ENCODE results near the gene OXNAD1. TPM values are rescaled to one million over a fixed set of nuclear protein-coding genes. Genes with fewer than 3 reads are reported as not detected.

The OXNAD1 gene
- total RNA-seq, 1 experiment from 2014 or later = 16.3 TPM

GRCh38 chr3:16300307-16300706 is 35.3 kb downstream of the OXNAD1 start:
- TF ChIP-seq CTCF (IDR thresholded peaks at IDR 0.05; ENCODE audit: unreplicated experiment) = no peak
- DNase-seq = no peak
- H3K9me3 Mint-ChIP-seq (ENCODE audit: low read depth, unreplicated experiment) = no peaks in the 10 kb centered on the region
- no peak overlapping the region for H3K4me3 Mint-ChIP-seq (ENCODE audit: low read depth, unreplicated experiment)
- CTCF ChIA-PET = no interaction called here
- H3K4me1 Mint-ChIP-seq (ENCODE audit: low read depth, unreplicated experiment) = no peaks in the 10 kb centered on the region
- H3K36me3 Mint-ChIP-seq (ENCODE audit: insufficient read depth, unreplicated experiment) = peaks cover 4% of the 10 kb centered on the region
- H3K27me3 Mint-ChIP-seq (ENCODE audit: unreplicated experiment) = no peaks in the 10 kb centered on the region
- H3K27ac Mint-ChIP-seq (ENCODE audit: unreplicated experiment) = no peak overlapping the region
- intact Hi-C loops (cut with micrococcal nuclease; ENCODE audit: unreplicated experiment) = no loop called here
- BruUV-seq (replicated peaks) = no TSS peak

- H3K36me3 Mint-ChIP-seq (ENCODE audit: insufficient read depth, unreplicated experiment) = no peaks in the 10 kb centered on the region
- no peaks in the 10 kb centered on the region for H3K27me3 Mint-ChIP-seq (ENCODE audit: unreplicated experiment)
- intact Hi-C loops (cut with micrococcal nuclease; ENCODE audit: unreplicated experiment) = no loop called here
- no peaks in the 10 kb centered on the region for H3K9me3 Mint-ChIP-seq (ENCODE audit: low read depth, unreplicated experiment)
- H3K4me3 Mint-ChIP-seq (ENCODE audit: low read depth, unreplicated experiment) = no peak overlapping the region
- no TSS peak for BruUV-seq (replicated peaks)
- no peak for DNase-seq
- CTCF ChIA-PET = no interaction called here
- TF ChIP-seq CTCF (IDR thresholded peaks at IDR 0.05; ENCODE audit: unreplicated experiment) = no peak
- H3K27ac Mint-ChIP-seq (ENCODE audit: unreplicated experiment) = no peak overlapping the region
- H3K4me1 Mint-ChIP-seq (ENCODE audit: low read depth, unreplicated experiment) = no peaks in the 10 kb centered on the region
These were observed 35.9 kb downstream of the OXNAD1 start for GRCh38 chr3:16300881-16301359.

- no peak for TF ChIP-seq CTCF (IDR thresholded peaks at IDR 0.05; ENCODE audit: unreplicated experiment)
- no peaks in the 10 kb centered on the region for H3K27me3 Mint-ChIP-seq (ENCODE audit: unreplicated experiment)
- H3K36me3 Mint-ChIP-seq (ENCODE audit: insufficient read depth, unreplicated experiment) = no peaks in the 10 kb centered on the region
- intact Hi-C loops (cut with micrococcal nuclease; ENCODE audit: unreplicated experiment) = no loop called here
- H3K9me3 Mint-ChIP-seq (ENCODE audit: low read depth, unreplicated experiment) = no peaks in the 10 kb centered on the region
- H3K4me3 Mint-ChIP-seq (ENCODE audit: low read depth, unreplicated experiment) = no peak overlapping the region
- no peak for DNase-seq
- BruUV-seq (replicated peaks) = no TSS peak
- H3K27ac Mint-ChIP-seq (ENCODE audit: unreplicated experiment) = no peak overlapping the region
- no peaks in the 10 kb centered on the region for H3K4me1 Mint-ChIP-seq (ENCODE audit: low read depth, unreplicated experiment)
- CTCF ChIA-PET = no interaction called here
These were observed 36.5 kb downstream of the OXNAD1 start for GRCh38 chr3:16301507-16301906.

GRCh38 chr3:16302082-16302631 is 37.1 kb downstream of the OXNAD1 start:
- no peaks in the 10 kb centered on the region for H3K36me3 Mint-ChIP-seq (ENCODE audit: insufficient read depth, unreplicated experiment)
- TF ChIP-seq CTCF (IDR thresholded peaks at IDR 0.05; ENCODE audit: unreplicated experiment) = no peak
- BruUV-seq (replicated peaks) = no TSS peak
- DNase-seq = no peak
- no peaks in the 10 kb centered on the region for H3K9me3 Mint-ChIP-seq (ENCODE audit: low read depth, unreplicated experiment)
- no peak overlapping the region for H3K27ac Mint-ChIP-seq (ENCODE audit: unreplicated experiment)
- intact Hi-C loops (cut with micrococcal nuclease; ENCODE audit: unreplicated experiment) = no loop called here
- CTCF ChIA-PET = no interaction called here
- no peaks in the 10 kb centered on the region for H3K27me3 Mint-ChIP-seq (ENCODE audit: unreplicated experiment)
- H3K4me3 Mint-ChIP-seq (ENCODE audit: low read depth, unreplicated experiment) = no peak overlapping the region
- no peaks in the 10 kb centered on the region for H3K4me1 Mint-ChIP-seq (ENCODE audit: low read depth, unreplicated experiment)

Data from Calu3 (cell line).